ENCODE results near the gene CYP3A4.

Gene CYP3A4

DNA sequence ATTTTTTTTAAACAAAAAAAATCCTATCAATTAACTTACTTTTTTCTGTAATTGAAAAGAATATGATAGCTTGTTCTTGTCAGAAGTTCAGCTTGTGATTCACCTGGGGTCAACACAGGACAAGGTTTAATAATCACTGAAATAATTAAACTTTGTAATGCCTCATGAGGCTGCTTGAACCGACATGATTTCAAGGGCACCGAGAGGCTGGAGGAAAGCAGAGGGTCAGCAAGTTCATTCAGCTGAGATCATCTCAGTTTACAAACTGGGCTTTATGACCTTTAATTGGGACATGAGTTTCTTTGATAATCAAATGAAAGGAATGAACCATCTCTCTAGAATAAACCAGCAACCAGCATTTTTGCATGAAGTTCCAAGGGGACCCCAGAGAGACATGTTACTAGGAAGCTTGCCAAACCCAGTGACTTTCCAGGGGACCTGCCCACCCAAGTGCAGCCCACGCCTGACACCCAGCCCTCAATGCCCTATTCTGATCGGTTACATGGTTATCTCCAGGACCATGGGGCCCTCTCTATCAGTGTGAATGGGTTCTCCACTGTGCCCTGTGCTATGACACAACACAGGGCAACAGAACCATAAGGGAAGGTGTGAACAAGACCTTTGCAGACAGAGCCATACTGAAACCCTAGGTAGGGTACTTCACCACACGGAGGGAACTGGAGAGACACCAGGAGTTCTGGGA, 7.8 kb upstream of the CYP3A4 start:
- H3K79me2 ChIP-seq (ENCODE audit: insufficient read depth, low read length), result no peaks in the 10 kb centered on the region
- H3K4me2 ChIP-seq (ENCODE audit: low read depth, low read length, poor library complexity, severe bottlenecking), result no peak overlapping the region
- no peak overlapping the region for H3K27ac ChIP-seq (ENCODE audit: low read depth, low read length)
- H3K9me3 ChIP-seq (ENCODE audit: insufficient read depth, low read length), result no peaks in the 10 kb centered on the region
- H4K20me1 ChIP-seq (ENCODE audit: low read depth, low read length), result no peaks in the 10 kb centered on the region
- no peak overlapping the region for H3K9ac ChIP-seq (ENCODE audit: low read length)
- H3K27me3 ChIP-seq (ENCODE audit: low read length), result no peaks in the 10 kb centered on the region
- H3F3A ChIP-seq (ENCODE audit: insufficient read depth), result no peaks in the 10 kb centered on the region
- no peak overlapping the region for H2AFZ ChIP-seq (ENCODE audit: low read depth, low read length, severe bottlenecking)
- no peak overlapping the region for H3K4me3 ChIP-seq (ENCODE audit: insufficient read depth, low read length, poor library complexity, severe bottlenecking)
- TF ChIP-seq EZH2phosphoT487 (conservative IDR thresholded peaks at IDR 0.05; ENCODE audit: low read length), result no peak
- TF ChIP-seq, protein P1, sequence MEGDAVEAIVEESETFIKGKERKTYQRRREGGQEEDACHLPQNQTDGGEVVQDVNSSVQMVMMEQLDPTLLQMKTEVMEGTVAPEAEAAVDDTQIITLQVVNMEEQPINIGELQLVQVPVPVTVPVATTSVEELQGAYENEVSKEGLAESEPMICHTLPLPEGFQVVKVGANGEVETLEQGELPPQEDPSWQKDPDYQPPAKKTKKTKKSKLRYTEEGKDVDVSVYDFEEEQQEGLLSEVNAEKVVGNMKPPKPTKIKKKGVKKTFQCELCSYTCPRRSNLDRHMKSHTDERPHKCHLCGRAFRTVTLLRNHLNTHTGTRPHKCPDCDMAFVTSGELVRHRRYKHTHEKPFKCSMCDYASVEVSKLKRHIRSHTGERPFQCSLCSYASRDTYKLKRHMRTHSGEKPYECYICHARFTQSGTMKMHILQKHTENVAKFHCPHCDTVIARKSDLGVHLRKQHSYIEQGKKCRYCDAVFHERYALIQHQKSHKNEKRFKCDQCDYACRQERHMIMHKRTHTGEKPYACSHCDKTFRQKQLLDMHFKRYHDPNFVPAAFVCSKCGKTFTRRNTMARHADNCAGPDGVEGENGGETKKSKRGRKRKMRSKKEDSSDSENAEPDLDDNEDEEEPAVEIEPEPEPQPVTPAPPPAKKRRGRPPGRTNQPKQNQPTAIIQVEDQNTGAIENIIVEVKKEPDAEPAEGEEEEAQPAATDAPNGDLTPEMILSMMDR (IDR thresholded peaks at IDR 0.05; ENCODE audit: insufficient read depth, low read length, poor library complexity, severe bottlenecking), result no peak
- H3K36me3 ChIP-seq (ENCODE audit: low read length), result no peaks in the 10 kb centered on the region
- H3K9me2 ChIP-seq (replicated peaks; ENCODE audit: insufficient read depth, low read length), result no peaks in the 10 kb centered on the region

DNA sequence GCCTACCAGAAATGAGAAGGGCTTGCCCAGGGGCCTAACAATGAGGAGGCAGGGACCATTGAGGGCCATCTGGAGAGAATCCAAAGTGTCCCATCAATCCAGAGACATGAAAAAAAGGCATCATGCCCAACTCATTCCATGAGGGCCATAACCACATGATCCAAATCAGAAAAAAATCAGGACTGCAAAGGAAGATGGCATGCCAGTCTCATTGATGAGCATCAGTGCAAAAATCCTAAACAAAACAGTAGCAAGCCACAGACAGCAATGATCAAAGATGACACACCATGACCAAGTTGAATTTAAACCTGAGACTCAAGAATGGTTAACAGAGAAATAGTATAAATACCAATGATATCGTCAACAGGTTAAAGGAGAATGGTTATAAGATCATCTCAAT, 7.0 kb upstream of the CYP3A4 start:
- no peaks in the 10 kb centered on the region for H3K9me3 ChIP-seq (ENCODE audit: insufficient read depth, low read length)
- TF ChIP-seq, protein P1 (IDR thresholded peaks at IDR 0.05; ENCODE audit: insufficient read depth, low read length, poor library complexity, severe bottlenecking), result no peak
- no peak for TF ChIP-seq EZH2phosphoT487 (conservative IDR thresholded peaks at IDR 0.05; ENCODE audit: low read length)
- no peaks in the 10 kb centered on the region for H3K36me3 ChIP-seq (ENCODE audit: low read length)
- no peaks in the 10 kb centered on the region for H4K20me1 ChIP-seq (ENCODE audit: low read depth, low read length)
- H2AFZ ChIP-seq (ENCODE audit: low read depth, low read length, severe bottlenecking), result no peak overlapping the region
- H3F3A ChIP-seq (ENCODE audit: insufficient read depth), result no peaks in the 10 kb centered on the region
- no peaks in the 10 kb centered on the region for H3K27me3 ChIP-seq (ENCODE audit: low read length)
- H3K27ac ChIP-seq (ENCODE audit: low read depth, low read length), result no peak overlapping the region
- H3K4me2 ChIP-seq (ENCODE audit: low read depth, low read length, poor library complexity, severe bottlenecking), result no peak overlapping the region
- no peak overlapping the region for H3K9ac ChIP-seq (ENCODE audit: low read length)
- H3K79me2 ChIP-seq (ENCODE audit: insufficient read depth, low read length), result no peaks in the 10 kb centered on the region
- H3K9me2 ChIP-seq (replicated peaks; ENCODE audit: insufficient read depth, low read length), result no peaks in the 10 kb centered on the region
- H3K4me3 ChIP-seq (ENCODE audit: insufficient read depth, low read length, poor library complexity, severe bottlenecking), result no peak overlapping the region

DNA sequence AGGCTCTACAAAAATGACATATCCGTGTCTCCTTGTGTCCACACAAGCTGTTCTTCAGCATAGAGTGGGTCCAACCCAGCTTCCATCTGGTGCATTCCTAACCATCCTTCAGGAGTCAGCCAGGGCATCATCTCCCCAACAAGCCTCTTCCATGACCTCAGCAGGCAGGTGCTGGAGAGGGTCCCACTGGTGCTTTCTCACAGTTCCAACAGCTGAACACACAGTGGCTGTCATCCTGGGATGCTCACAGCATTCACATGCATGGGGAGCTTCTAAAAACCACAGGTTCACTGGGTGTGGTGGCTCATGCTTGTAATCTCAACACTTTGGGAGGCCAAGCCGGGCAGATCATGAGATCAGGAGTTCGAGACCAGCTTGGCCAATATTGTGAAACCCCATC, 6.4 kb upstream of the CYP3A4 start:
- no peak overlapping the region for H3K27ac ChIP-seq (ENCODE audit: low read depth, low read length)
- H2AFZ ChIP-seq (ENCODE audit: low read depth, low read length, severe bottlenecking), result no peak overlapping the region
- no peaks in the 10 kb centered on the region for H3K36me3 ChIP-seq (ENCODE audit: low read length)
- no peaks in the 10 kb centered on the region for H3K79me2 ChIP-seq (ENCODE audit: insufficient read depth, low read length)
- no peak overlapping the region for H3K4me3 ChIP-seq (ENCODE audit: insufficient read depth, low read length, poor library complexity, severe bottlenecking)
- H3K9me2 ChIP-seq (replicated peaks; ENCODE audit: insufficient read depth, low read length), result no peaks in the 10 kb centered on the region
- H3K27me3 ChIP-seq (ENCODE audit: low read length), result no peaks in the 10 kb centered on the region
- TF ChIP-seq EZH2phosphoT487 (conservative IDR thresholded peaks at IDR 0.05; ENCODE audit: low read length), result no peak
- TF ChIP-seq, protein P1 (IDR thresholded peaks at IDR 0.05; ENCODE audit: insufficient read depth, low read length, poor library complexity, severe bottlenecking), result no peak
- H3K9ac ChIP-seq (ENCODE audit: low read length), result no peak overlapping the region
- H3K9me3 ChIP-seq (ENCODE audit: insufficient read depth, low read length), result no peaks in the 10 kb centered on the region
- H3K4me2 ChIP-seq (ENCODE audit: low read depth, low read length, poor library complexity, severe bottlenecking), result no peak overlapping the region
- no peaks in the 10 kb centered on the region for H3F3A ChIP-seq (ENCODE audit: insufficient read depth)
- no peaks in the 10 kb centered on the region for H4K20me1 ChIP-seq (ENCODE audit: low read depth, low read length)

Measured in SU-DHL-6 (cell line).